Gastroesophageal sphincter (tissue), 4 donors: ENCODE results near the gene L3MBTL4. TPM values are rescaled to one million over a fixed set of nuclear protein-coding genes. Genes with fewer than 3 reads are reported as not detected.

Experiments used
- ATAC-seq: fragments of 150-250 bp; one replicate; pipeline ENCODE4 v1.9.1; 2016; ENCODE audit warnings: mild to moderate bottlenecking, moderate library complexity
- H3K27ac ChIP-seq, 4 donors: fragments of 200-600 bp; sonication (generic) in 3 of 4; 1 replicate in 3 of 4; 2 replicates in 1 of 4; pipeline ENCODE4 v1.5.1; 2016 to 2019
- H3K27me3 ChIP-seq: fragments of 200-600 bp; sonication (generic); one replicate; pipeline ENCODE4 v1.5.1; 2019
- H3K36me3 ChIP-seq, 2 donors: fragments of 200-600 bp; sonication (generic); one replicate each; pipeline ENCODE4 v1.5.1; 2019; ENCODE audit warnings: control low read depth in 1 of 2
- H3K4me1 ChIP-seq, 3 donors: fragments of 200-600 bp; sonication (generic); 1 replicate in 2 of 3; 2 replicates in 1 of 3; pipeline ENCODE4 v1.5.1; 2016 to 2019; ENCODE audit warnings: control low read depth in 2 of 3
- H3K4me3 ChIP-seq, 2 donors: fragments of 200-600 bp; sonication (generic); one replicate each; pipeline ENCODE4 v1.5.1; 2019; ENCODE audit warnings: mild to moderate bottlenecking in 1 of 2, moderate library complexity in 1 of 2
- H3K9me3 ChIP-seq, 3 donors: fragments of 200-600 bp; sonication (generic); one replicate each; pipeline ENCODE4 v1.5.1; 2017 to 2019; ENCODE audit warnings: control low read depth in 2 of 3
- CTCF ChIP-seq, 4 experiments: fragments of 200-600 bp in 2 of 4; fragments of 450-650 bp in 2 of 4; sonication (generic) in 1 of 4; IDR thresholded peaks; one replicate each; pipeline ENCODE4 v1.5.1; 2017 to 2019; ENCODE audit warnings: antibody characterized with exemption in 4 of 4, mild to moderate bottlenecking in 2 of 4, moderate library complexity in 2 of 4
- EP300 ChIP-seq: sonication (generic); formaldehyde crosslinking; IDR thresholded peaks from one replicate; pipeline ENCODE4 v1.6.1; 2017; ENCODE audit warnings: antibody characterized with exemption, mild to moderate bottlenecking
- POLR2A ChIP-seq, 2 donors: fragments of 450-650 bp; IDR thresholded peaks; one replicate each; pipeline ENCODE4 v1.6.1; 2017; ENCODE audit warnings: antibody characterized with exemption in 2 of 2, mild to moderate bottlenecking in 2 of 2, moderate library complexity in 1 of 2
- POLR2AphosphoS5 ChIP-seq: sonication (generic); formaldehyde crosslinking; IDR thresholded peaks from one replicate; pipeline ENCODE4 v1.6.1; 2017; ENCODE audit warnings: antibody characterized with exemption
- WGBS, 2 donors: methylation state at CpG; one replicate each; pipeline ENCODE4 v1.1.5; 2018; ENCODE audit warnings: low coverage in 1 of 2; 5-methylcytosine and 5-hydroxymethylcytosine counted together
- total RNA-seq, 4 donors: library from RNA; depleted of rRNA; stranded (reverse); fragments of >200 nt; gene quantifications; one replicate each; pipeline ENCODE4 v1.1.0, GENCODE V29; 2016

The L3MBTL4 gene
- total RNA-seq, 4 donors from 2014 or later, result 0.46 to 8.1 (median 4.9) TPM

GRCh38 chr18:6374340-6374739, 40.4 kb downstream of the L3MBTL4 start:
- TF ChIP-seq EP300 (no peak), POLR2A (IDR thresholded peaks at IDR 0.05) (no peak), CTCF (IDR thresholded peaks at IDR 0.05) (no peak), POLR2AphosphoS5 (no peak)
- H3K4me1 ChIP-seq, result peaks cover 0 to 12% (median 0%) of the 10 kb centered on the region in 3 donors
- H3K27me3 ChIP-seq, result no peaks in the 10 kb centered on the region
- H3K36me3 ChIP-seq, result no peaks in the 10 kb centered on the region
- peaks cover 0 to 10% (median 0%) of the 10 kb centered on the region in 3 donors for H3K9me3 ChIP-seq
- WGBS, 2 donors, result 59 to 77% methylated on average over 7 to 8 of the region's 8 CpGs
- no peak for ATAC-seq
- no peak overlapping the region for H3K4me3 ChIP-seq
- H3K27ac ChIP-seq, result no peak overlapping the region

- no peak for TF ChIP-seq POLR2A (IDR thresholded peaks at IDR 0.05)
- TF ChIP-seq EP300, result no peak
- no peak for TF ChIP-seq CTCF (IDR thresholded peaks at IDR 0.05)
- TF ChIP-seq POLR2AphosphoS5, result no peak
- Histone ChIP-seq H3K9me3 (peaks cover 0 to 9% (median 0%) of the 10 kb centered on the region in 3 donors), H3K4me3 (no peak overlapping the region), H3K36me3 (no peaks in the 10 kb centered on the region), H3K27ac (no peak overlapping the region), H3K4me1 (peaks cover 0 to 12% (median 0%) of the 10 kb centered on the region in 3 donors), H3K27me3 (no peaks in the 10 kb centered on the region)
- no peak for ATAC-seq
- 70 to 74% methylated on average over 2 to 5 of the region's 5 CpGs for WGBS, 2 donors
Measured at GRCh38 chr18:6373187-6373586, 41.5 kb downstream of the L3MBTL4 start.

- 44 to 73% methylated on average over 6 to 10 of the region's 12 CpGs for WGBS, 2 donors
- no peaks in the 10 kb centered on the region for H3K9me3 ChIP-seq
- TF ChIP-seq POLR2A (IDR thresholded peaks at IDR 0.05), result no peak
- no peak overlapping the region for H3K4me3 ChIP-seq
- no peaks in the 10 kb centered on the region for H3K36me3 ChIP-seq
- no peak overlapping the region for H3K27ac ChIP-seq
- H3K4me1 ChIP-seq, result peaks cover 0 to 12% (median 0%) of the 10 kb centered on the region in 3 donors
- ATAC-seq, result no peak
- H3K27me3 ChIP-seq, result no peaks in the 10 kb centered on the region
Measured at GRCh38 chr18:6370886-6371635, 43.6 kb downstream of the L3MBTL4 start.

- no peaks in the 10 kb centered on the region for H3K27me3 ChIP-seq
- WGBS, 2 donors, result 42 to 44% methylated on average over 4 to 8 of the region's 8 CpGs
Measured at GRCh38 chr18:6370410-6370809, 44.3 kb downstream of the L3MBTL4 start.

GRCh38 chr18:6368017-6368416, 46.7 kb downstream of the L3MBTL4 start:
- 97 to 100% methylated on average over 5 of the region's 6 CpGs for WGBS, 2 donors
- Histone ChIP-seq H3K27me3 (no peaks in the 10 kb centered on the region), H3K4me3 (no peak overlapping the region), H3K36me3 (no peaks in the 10 kb centered on the region), H3K9me3 (no peaks in the 10 kb centered on the region), H3K4me1 (peaks cover 0 to 12% (median 0%) of the 10 kb centered on the region in 3 donors), H3K27ac (no peak overlapping the region)
- no peak for ATAC-seq
- TF ChIP-seq POLR2AphosphoS5 (no peak), CTCF (IDR thresholded peaks at IDR 0.05) (no peak), POLR2A (IDR thresholded peaks at IDR 0.05) (no peak), EP300 (no peak)

More at GRCh38 chr18:6370410-6370809, 44.3 kb downstream of the L3MBTL4 start:
- Histone ChIP-seq H3K9me3 (no peaks in the 10 kb centered on the region), H3K4me3 (no peak overlapping the region), H3K27ac (no peak overlapping the region), H3K36me3 (no peaks in the 10 kb centered on the region), H3K4me1 (peaks cover 0 to 12% (median 0%) of the 10 kb centered on the region in 3 donors)
- ATAC-seq, result peak; percentile 21
- no peak for TF ChIP-seq POLR2AphosphoS5
- no peak for TF ChIP-seq EP300
- TF ChIP-seq POLR2A (IDR thresholded peaks at IDR 0.05), result no peak
- no peak for TF ChIP-seq CTCF (IDR thresholded peaks at IDR 0.05)
